ENCODE data around the gene ATRN. TPM values are rescaled to one million over a fixed set of nuclear protein-coding genes. Genes with fewer than 3 reads are reported as not detected.

Gene ATRN
- total and polyA plus RNA-seq, 2 donors (not counting 3 experiments of a cell fraction or from before 2014, with no cell fraction given) = 32.3 to 33.1 TPM

- Histone ChIP-seq H3K9me3 (replicated peaks; ENCODE audit: control insufficient read depth, insufficient read depth, low read length) (no peaks in the 10 kb centered on the region), H3K4me1 (ENCODE audit: control insufficient read depth, extremely low read depth, insufficient read depth, low read length) (no peaks in the 10 kb centered on the region), H3K36me3 (ENCODE audit: control insufficient read depth in 2 of 2, extremely low read depth in 1 of 2, insufficient read depth in 2 of 2, low read length in 2 of 2) (no peaks in the 10 kb centered on the region), H4K20me1 (replicated peaks; ENCODE audit: control insufficient read depth, extremely low read depth, insufficient read depth, low read length) (no peaks in the 10 kb centered on the region), H3K9ac (replicated peaks; ENCODE audit: extremely low read depth, insufficient read depth, low read length) (no peak overlapping the region), H3K79me2 (ENCODE audit: control insufficient read depth, insufficient read depth, low read length) (no peaks in the 10 kb centered on the region), H3K4me2 (ENCODE audit: insufficient read depth, low read length) (no peak overlapping the region), H2AFZ (ENCODE audit: low read depth, low read length) (no peak overlapping the region), H3K27ac (ENCODE audit: insufficient read depth, low read depth, low read length) (no peak overlapping the region), H3K27me3 (ENCODE audit: control insufficient read depth in 2 of 2, insufficient read depth in 2 of 2, low read length in 2 of 2) (peaks cover 28 to 44% of the 10 kb centered on the region in 2 experiments), H3K4me3 (replicated peaks in 1 of 3; ENCODE audit: insufficient read depth in 1 of 3, low read depth in 1 of 3, low read length in 3 of 3) (no peak overlapping the region), H3K9me1 (replicated peaks; ENCODE audit: control insufficient read depth, extremely low read depth, insufficient read depth, low read length) (no peaks in the 10 kb centered on the region)
- TF ChIP-seq GATA2 (IDR thresholded peaks at IDR 0.05; ENCODE audit: insufficient read depth, insufficient read length, low read depth, low read length) = no peak
- TF ChIP-seq JUN (IDR thresholded peaks at IDR 0.05; ENCODE audit: borderline replicate concordance, insufficient read depth, insufficient read length, low read depth) = no peak
- no peak for TF ChIP-seq FOS (IDR thresholded peaks at IDR 0.05; ENCODE audit: borderline replicate concordance, insufficient read depth, low read length)
- no peak for TF ChIP-seq POLR2AphosphoS5 (IDR thresholded peaks at IDR 0.05; ENCODE audit: insufficient read depth, low read depth, low read length)
- TF ChIP-seq CTCF (IDR thresholded peaks at IDR 0.05; ENCODE audit: extremely low read depth in 1 of 2, insufficient read depth in 1 of 2, low read depth in 1 of 2, low read length in 2 of 2) = no peak
- TF ChIP-seq MAX (IDR thresholded peaks at IDR 0.05; ENCODE audit: insufficient read depth, insufficient read length) = no peak
- TF ChIP-seq POLR2A (IDR thresholded peaks at IDR 0.05; ENCODE audit: low read depth, low read length) = no peak
- no peak for TF ChIP-seq EZH2 (IDR thresholded peaks at IDR 0.05; ENCODE audit: borderline replicate concordance, low read depth, low read length, severe bottlenecking)
- no peak for TF ChIP-seq MYC (IDR thresholded peaks at IDR 0.05; ENCODE audit: low read depth, low read length)
- intact Hi-C loops (cut with micrococcal nuclease) (no loop called here), dilution Hi-C loops (cut with MboI; ENCODE audit: extremely low pct_ligation_motif_present, low sequenced_read_pairs) (no loop called here)
- ChIA-PET POLR2A (no interaction called here), CTCF (interaction anchor here (0.8 kb wide), 1 partner anchor 15 kb away, joined by 3 read pairs; no protein-coding TSS in a partner anchor)
- BruUV-seq (replicated peaks) = no TSS peak
- FAIRE-seq (no peak), DNase-seq (ENCODE audit: low read depth, low spot score) (no peak)
These were observed 191.2 kb downstream of the ATRN start for GRCh38 chr20:3661814-3662665.
